Thoracic aorta (tissue), 2 donors: ENCODE measurements around the gene WDR48. TPM values are rescaled to one million over a fixed set of nuclear protein-coding genes. Genes with fewer than 3 reads are reported as not detected.
A peak's percentile ranks its signal among the peaks of the same experiment; 100 is the strongest.

ENCODE experiments used
- ATAC-seq: fragments of 150-250 bp; one replicate; pipeline ENCODE4 v1.8.0; 2017; ENCODE audit warnings: low read depth; ENCODE audit not compliant: insufficient number of reproducible peaks, low FRiP score
- DNase-seq: peaks from one replicate; pipeline ENCODE4 v3.0.0-alpha.2; 2020; ENCODE audit warnings: low spot score
- H3K27ac ChIP-seq, 2 donors: fragments of 200-600 bp; sonication (generic); 1 replicate in 1 of 2; 2 replicates in 1 of 2; pipeline ENCODE4 v1.5.1; 2016; ENCODE audit warnings: mild to moderate bottlenecking in 2 of 2, moderate library complexity in 2 of 2
- H3K27me3 ChIP-seq: fragments of 200-600 bp; sonication (generic); replicated peaks from 2 replicates; pipeline ENCODE4 v1.6.0; 2016; ENCODE audit warnings: mild to moderate bottlenecking; ENCODE audit not compliant: insufficient read depth
- H3K36me3 ChIP-seq: fragments of 200-600 bp; sonication (generic); one replicate; pipeline ENCODE4 v1.5.1; 2016
- H3K4me1 ChIP-seq, 2 donors: fragments of 200-600 bp; sonication (generic); 1 replicate in 1 of 2; 2 replicates in 1 of 2; pipeline versions ENCODE4 v1.5.1 to v1.6.0; 2016; ENCODE audit warnings: low read depth in 2 of 2, mild to moderate bottlenecking in 1 of 2; ENCODE audit not compliant: control insufficient read depth in 1 of 2
- H3K4me3 ChIP-seq: fragments of 200-600 bp; sonication (generic); 2 replicates; pipeline ENCODE4 v1.5.1; 2016; ENCODE audit warnings: mild to moderate bottlenecking
- H3K9me3 ChIP-seq: fragments of 200-600 bp; sonication (generic); 2 replicates; pipeline ENCODE4 v1.5.1; 2016
- CTCF ChIP-seq: fragments of 200-600 bp; sonication (generic); IDR thresholded peaks from one replicate; pipeline ENCODE4 v1.5.1; 2019; ENCODE audit warnings: antibody characterized with exemption
- total RNA-seq, 2 donors: library from RNA; depleted of rRNA; stranded (reverse); fragments of >200 nt; gene quantifications; one replicate each; pipeline versions ENCODE4 v1.1.0 to v1.2.3, GENCODE V29; 2016

WDR48 gene
- total RNA-seq, 2 donors from 2014 or later = 17.7 to 29.9 TPM

- Histone ChIP-seq H3K9me3 (no peaks in the 10 kb centered on the region), H3K27me3 (no peaks in the 10 kb centered on the region), H3K4me1 (peaks cover 9 to 16% of the 10 kb centered on the region in 2 donors), H3K4me3 (no peak overlapping the region), H3K36me3 (no peaks in the 10 kb centered on the region), H3K27ac (no peak overlapping the region)
- ATAC-seq (no peak), DNase-seq (no peak)
- no peak for TF ChIP-seq CTCF
These were observed 10.4 kb downstream of the WDR48 start for GRCh38 chr3:39062180-39062579.

GRCh38 chr3:39063143-39063542 lies 11.3 kb downstream of the WDR48 start:
- H3K27me3 ChIP-seq = no peaks in the 10 kb centered on the region
- no peak overlapping the region for H3K4me3 ChIP-seq
- no peak for TF ChIP-seq CTCF
- H3K4me1 ChIP-seq = peaks cover 9 to 16% of the 10 kb centered on the region in 2 donors
- DNase-seq = no peak
- no peak overlapping the region for H3K27ac ChIP-seq
- peaks cover 4% of the 10 kb centered on the region for H3K36me3 ChIP-seq
- H3K9me3 ChIP-seq = no peaks in the 10 kb centered on the region
- no peak for ATAC-seq

- DNase-seq (no peak), ATAC-seq (peak; percentile 55)
- Histone ChIP-seq H3K27me3 (no peaks in the 10 kb centered on the region), H3K4me3 (no peak overlapping the region), H3K4me1 (peaks cover 9 to 16% of the 10 kb centered on the region in 2 donors), H3K9me3 (no peaks in the 10 kb centered on the region), H3K27ac (peak overlapping the region; percentile 8 to 61), H3K36me3 (peaks cover 7% of the 10 kb centered on the region)
- no peak for TF ChIP-seq CTCF
These were observed 12.8 kb downstream of the WDR48 start for GRCh38 chr3:39064646-39065045.

GRCh38 chr3:39065197-39065596 lies 13.4 kb downstream of the WDR48 start:
- H3K4me1 ChIP-seq = peaks cover 9 to 16% of the 10 kb centered on the region in 2 donors
- TF ChIP-seq CTCF = no peak
- DNase-seq = no peak
- no peak overlapping the region for H3K4me3 ChIP-seq
- H3K9me3 ChIP-seq = no peaks in the 10 kb centered on the region
- peak overlapping the region; percentile 8 to 61 for H3K27ac ChIP-seq
- H3K36me3 ChIP-seq = peaks cover 7% of the 10 kb centered on the region
- H3K27me3 ChIP-seq = no peaks in the 10 kb centered on the region
- no peak for ATAC-seq

GRCh38 chr3:39067286-39067685 lies 15.5 kb downstream of the WDR48 start:
- Histone ChIP-seq H3K4me1 (peaks cover 9 to 16% of the 10 kb centered on the region in 2 donors), H3K27me3 (no peaks in the 10 kb centered on the region), H3K4me3 (no peak overlapping the region), H3K9me3 (no peaks in the 10 kb centered on the region), H3K27ac (no peak overlapping the region), H3K36me3 (peaks cover 7% of the 10 kb centered on the region)
- no peak for ATAC-seq
- no peak for DNase-seq
- no peak for TF ChIP-seq CTCF
